ENCODE data around the gene CROCC2. TPM values are rescaled to one million over a fixed set of nuclear protein-coding genes. Genes with fewer than 3 reads are reported as not detected.
A peak's percentile ranks its signal among the peaks of the same experiment; 100 is the strongest.

CROCC2 gene
- total and polyA plus RNA-seq, 8 donors, result 0.03 to 4.9 TPM; not detected in 6

DNA sequence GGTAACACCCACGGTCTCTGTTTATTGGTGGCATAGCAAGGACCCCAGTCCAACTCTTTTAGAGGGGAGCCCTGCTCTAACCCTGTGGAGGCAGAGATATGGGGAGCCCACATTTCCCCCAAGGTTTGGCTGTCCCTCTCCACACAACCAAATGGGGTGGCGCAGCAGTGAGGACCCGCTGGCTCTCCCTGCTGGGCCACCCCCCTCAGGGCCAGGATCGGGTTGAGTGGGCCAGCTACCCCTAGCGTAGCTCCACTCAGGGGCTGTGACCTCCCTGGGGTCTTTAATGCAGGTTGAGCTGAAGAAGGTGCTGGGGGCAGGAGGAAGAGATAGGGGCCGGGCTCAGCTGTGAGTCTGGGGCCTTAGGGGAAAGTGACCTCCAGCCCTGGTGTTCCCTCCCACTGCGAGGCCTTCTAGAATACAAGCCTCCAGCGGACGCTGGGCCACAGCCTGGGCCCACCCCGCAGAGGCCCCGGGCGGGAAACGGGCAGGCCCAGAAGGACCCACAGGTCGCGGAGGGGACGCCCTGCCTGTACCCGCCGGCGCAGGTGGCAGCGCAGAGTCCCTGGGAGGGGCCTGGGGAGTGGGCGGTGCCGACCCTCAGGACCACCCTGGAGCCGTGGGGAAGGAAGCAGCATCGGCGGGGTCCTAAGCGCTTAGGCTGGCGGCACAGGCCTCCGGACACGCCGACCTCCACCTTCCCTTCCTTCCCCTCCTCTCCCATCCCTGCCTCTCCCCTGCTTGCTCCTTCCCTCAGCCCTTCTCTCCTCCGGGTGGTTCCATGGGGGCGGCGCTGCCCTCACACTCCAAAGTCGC is 9.6 kb downstream of the CROCC2 start:
- Histone ChIP-seq H3K9me3 (no peaks in the 10 kb centered on the region), H3K4me1 (peaks cover 18 to 51% (median 40%) of the 10 kb centered on the region in 4 donors), H3K4me3 (peak overlapping the region in 1 of 4 donors; percentile 16), H3K36me3 (no peaks in the 10 kb centered on the region), H3K27me3 (peaks cover 0 to 57% (median 27%) of the 10 kb centered on the region in 3 donors), H3K27ac (peak overlapping the region in 2 of 5 donors; percentile 29 to 45)
- intact Hi-C loops (cut with DNase I; ENCODE audit: low total_unique reads), result no loop called here
- no peak for DNase-seq
- no peak for TF ChIP-seq EP300 (IDR thresholded peaks at IDR 0.05)
- no peak for TF ChIP-seq POLR2A (IDR thresholded peaks at IDR 0.05)
- TF ChIP-seq POLR2AphosphoS5 (IDR thresholded peaks at IDR 0.05), result no peak
- TF ChIP-seq, protein P1, sequence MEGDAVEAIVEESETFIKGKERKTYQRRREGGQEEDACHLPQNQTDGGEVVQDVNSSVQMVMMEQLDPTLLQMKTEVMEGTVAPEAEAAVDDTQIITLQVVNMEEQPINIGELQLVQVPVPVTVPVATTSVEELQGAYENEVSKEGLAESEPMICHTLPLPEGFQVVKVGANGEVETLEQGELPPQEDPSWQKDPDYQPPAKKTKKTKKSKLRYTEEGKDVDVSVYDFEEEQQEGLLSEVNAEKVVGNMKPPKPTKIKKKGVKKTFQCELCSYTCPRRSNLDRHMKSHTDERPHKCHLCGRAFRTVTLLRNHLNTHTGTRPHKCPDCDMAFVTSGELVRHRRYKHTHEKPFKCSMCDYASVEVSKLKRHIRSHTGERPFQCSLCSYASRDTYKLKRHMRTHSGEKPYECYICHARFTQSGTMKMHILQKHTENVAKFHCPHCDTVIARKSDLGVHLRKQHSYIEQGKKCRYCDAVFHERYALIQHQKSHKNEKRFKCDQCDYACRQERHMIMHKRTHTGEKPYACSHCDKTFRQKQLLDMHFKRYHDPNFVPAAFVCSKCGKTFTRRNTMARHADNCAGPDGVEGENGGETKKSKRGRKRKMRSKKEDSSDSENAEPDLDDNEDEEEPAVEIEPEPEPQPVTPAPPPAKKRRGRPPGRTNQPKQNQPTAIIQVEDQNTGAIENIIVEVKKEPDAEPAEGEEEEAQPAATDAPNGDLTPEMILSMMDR (IDR thresholded peaks at IDR 0.05), result no peak
- WGBS, 5 donors, result 32 to 39% (median 35%) methylated on average over 24 to 34 of the region's 34 CpGs

DNA sequence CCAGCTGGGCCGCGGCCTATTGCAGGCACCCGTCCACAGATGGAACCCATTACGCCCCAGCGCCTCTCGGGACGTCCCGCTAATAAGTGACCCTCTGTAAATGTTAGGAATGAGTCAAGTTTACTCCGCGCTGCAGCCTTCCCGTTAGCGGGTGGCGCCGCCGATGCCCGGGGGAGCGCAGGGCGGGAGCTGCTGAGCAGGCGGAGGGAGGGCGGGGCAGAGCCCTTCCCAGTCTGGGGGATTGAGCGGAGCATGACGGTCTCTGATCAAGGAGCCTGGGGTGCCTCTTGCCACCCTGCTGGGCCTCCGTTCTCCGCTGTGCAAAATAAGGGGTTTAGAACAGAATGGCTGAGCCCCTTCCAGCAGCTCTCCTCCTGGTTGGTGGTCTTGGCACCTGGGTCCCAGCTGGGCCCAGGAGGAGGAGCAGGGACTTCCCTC is 10.5 kb downstream of the CROCC2 start:
- peak overlapping the region in 3 of 5 donors; percentile 22 to 47 (median 42) for H3K27ac ChIP-seq
- H3K9me3 ChIP-seq, result no peaks in the 10 kb centered on the region
- DNase-seq, result peak in 1 of 2 donors; percentile 86
- H3K27me3 ChIP-seq, result peaks cover 0 to 57% (median 27%) of the 10 kb centered on the region in 3 donors
- no peaks in the 10 kb centered on the region for H3K36me3 ChIP-seq
- peak overlapping the region in 1 of 4 donors; percentile 16 for H3K4me3 ChIP-seq
- WGBS, 5 donors, result 8 to 23% (median 12%) methylated on average over 20 to 24 of the region's 24 CpGs
- intact Hi-C loops (cut with DNase I; ENCODE audit: low total_unique reads), result no loop called here
- peaks cover 18 to 51% (median 42%) of the 10 kb centered on the region in 4 donors for H3K4me1 ChIP-seq
- TF ChIP-seq, protein P1 (IDR thresholded peaks at IDR 0.05), result no peak
- TF ChIP-seq POLR2A (IDR thresholded peaks at IDR 0.05) (no peak), EP300 (IDR thresholded peaks at IDR 0.05) (peak; percentile 10), POLR2AphosphoS5 (IDR thresholded peaks at IDR 0.05) (peak; percentile 29 to 89 (median 42))

DNA sequence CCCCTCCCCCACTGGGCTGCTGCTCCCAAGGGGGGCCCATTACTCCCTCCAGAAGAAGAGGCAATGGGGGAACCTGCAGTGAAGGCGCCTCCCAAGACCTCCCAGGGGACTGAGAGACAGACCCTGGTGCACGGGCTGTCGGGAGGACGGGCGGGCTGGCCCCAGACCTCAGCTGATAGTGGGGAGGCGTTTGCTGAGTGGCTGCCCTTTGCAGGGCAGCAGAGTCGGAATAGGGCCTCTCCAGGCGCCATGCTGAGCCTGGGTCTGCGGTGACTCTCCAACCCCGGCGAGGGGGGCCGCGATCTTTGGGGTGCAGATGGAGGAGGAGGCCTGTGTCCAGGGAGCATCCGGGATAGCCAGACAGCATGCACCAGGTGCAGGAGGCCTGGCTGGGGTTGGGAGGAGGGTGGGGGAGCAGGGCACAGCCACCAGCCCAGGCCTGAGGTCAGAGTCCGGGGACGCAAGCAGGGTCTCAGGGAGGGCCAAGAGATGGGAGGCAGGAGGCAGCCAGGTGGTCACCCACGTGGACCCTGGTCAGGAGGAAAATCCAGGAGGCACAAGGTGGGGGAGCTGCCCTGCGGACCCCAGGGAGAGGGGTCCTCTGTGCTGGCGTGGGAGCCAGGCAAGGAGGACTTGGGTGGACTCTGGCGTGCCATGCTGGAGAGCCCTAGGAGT is 11.0 kb downstream of the CROCC2 start:
- 77 to 90% (median 84%) methylated on average over 17 to 20 of the region's 20 CpGs for WGBS, 5 donors
- H3K27me3 ChIP-seq, result peaks cover 0 to 53% (median 27%) of the 10 kb centered on the region in 3 donors
- H3K27ac ChIP-seq, result peak overlapping the region in 3 of 5 donors; percentile 27 to 47 (median 42)
- peaks cover 18 to 51% (median 42%) of the 10 kb centered on the region in 4 donors for H3K4me1 ChIP-seq
- no peak overlapping the region for H3K4me3 ChIP-seq
- H3K9me3 ChIP-seq, result no peaks in the 10 kb centered on the region
- no peak for DNase-seq
- no peak for TF ChIP-seq EP300 (IDR thresholded peaks at IDR 0.05)
- TF ChIP-seq POLR2A (IDR thresholded peaks at IDR 0.05), result no peak
- no peak for TF ChIP-seq POLR2AphosphoS5 (IDR thresholded peaks at IDR 0.05)
- TF ChIP-seq, protein P1 (IDR thresholded peaks at IDR 0.05), result no peak
- intact Hi-C loops (cut with DNase I; ENCODE audit: low total_unique reads), result no loop called here
- H3K36me3 ChIP-seq, result no peaks in the 10 kb centered on the region

- peak in 1 of 2 donors; percentile 13 for DNase-seq
- H3K9me3 ChIP-seq, result no peaks in the 10 kb centered on the region
- H3K36me3 ChIP-seq, result no peaks in the 10 kb centered on the region
- TF ChIP-seq POLR2AphosphoS5 (IDR thresholded peaks at IDR 0.05), result no peak
- TF ChIP-seq POLR2A (IDR thresholded peaks at IDR 0.05), result no peak
- TF ChIP-seq, protein P1 (IDR thresholded peaks at IDR 0.05), result no peak
- no peak for TF ChIP-seq EP300 (IDR thresholded peaks at IDR 0.05)
- intact Hi-C loops (cut with DNase I; ENCODE audit: low total_unique reads), result no loop called here
- peaks cover 0 to 47% (median 27%) of the 10 kb centered on the region in 3 donors for H3K27me3 ChIP-seq
- H3K27ac ChIP-seq, result peak overlapping the region in 2 of 5 donors; percentile 27 to 42
- H3K4me1 ChIP-seq, result peaks cover 18 to 51% (median 42%) of the 10 kb centered on the region in 4 donors
- WGBS, 5 donors, result 56 to 82% (median 76%) methylated on average over 8 to 10 of the region's 10 CpGs
- H3K4me3 ChIP-seq, result no peak overlapping the region
Observed at GRCh38 chr2:240917684-240918257, 11.6 kb downstream of the CROCC2 start.
